Right renal pelvis (tissue), 4 donors: ENCODE data around the gene EN1. TPM values are rescaled to one million over a fixed set of nuclear protein-coding genes. Genes with fewer than 3 reads are reported as not detected.
A peak's percentile ranks its signal among the peaks of the same experiment; 100 is the strongest.

Experiments used
- DNase-seq, 4 donors: peaks; one replicate each; pipeline ENCODE4 v3.0.0-alpha.2; 2013; ENCODE audit warnings: low read depth in 4 of 4, low spot score in 3 of 4, missing footprints in 1 of 4
- polyA plus RNA-seq, 4 donors: library from polyadenylated mRNA; unstranded; fragments of 120-200 nt; gene quantifications; one replicate each; pipeline ENCODE4 v1.2.1, GENCODE V29; 2013; ENCODE audit not compliant: insufficient read length in 4 of 4

The EN1 gene
- not detected for polyA plus RNA-seq

DNA sequence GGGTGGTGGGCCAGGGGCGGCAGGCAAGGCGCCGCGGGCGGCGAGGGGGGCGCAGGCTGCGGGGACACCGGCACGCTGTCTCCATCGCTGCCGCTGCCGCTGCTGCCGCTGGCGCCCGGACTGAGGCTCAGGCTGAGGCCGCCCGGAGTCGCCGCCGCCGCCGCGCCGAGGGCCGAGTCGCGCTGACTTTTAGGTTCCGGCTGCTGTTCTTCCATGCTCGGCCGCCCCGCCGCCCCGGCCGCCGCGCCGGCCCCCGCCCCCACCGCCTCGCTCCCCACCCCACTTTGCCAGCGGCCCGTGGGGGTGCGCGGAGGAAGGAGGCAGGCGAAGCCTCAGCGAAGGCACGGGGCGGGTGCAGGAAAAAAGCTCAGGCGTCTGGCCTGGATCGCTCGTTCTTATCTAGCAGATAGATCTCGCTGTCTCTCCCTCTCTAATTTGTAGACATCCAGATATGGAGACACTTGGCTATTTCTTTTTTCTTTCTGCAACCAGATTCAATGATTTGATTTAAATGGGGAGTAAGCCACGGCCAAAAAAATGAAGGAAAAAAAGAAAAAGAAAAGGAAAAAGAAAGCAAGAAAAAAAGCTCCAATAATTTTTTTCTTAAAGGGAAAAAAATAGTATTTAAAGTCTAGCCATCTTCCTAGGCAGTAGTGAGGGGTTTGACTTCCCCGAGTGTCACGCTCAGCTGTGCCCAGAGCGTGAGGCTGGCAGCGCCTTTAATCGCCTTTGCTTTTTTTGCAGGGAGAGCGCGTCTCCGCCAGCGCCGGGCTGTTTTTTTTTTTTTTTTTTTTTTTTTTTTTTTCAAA is at the start of gene EN1:
Gene EN1, minus strand, starts transcription at position 696 of the 809 bp plus-strand sequence. Its CDS starts 481 bp downstream, at position 215.
- no peak for DNase-seq

DNA sequence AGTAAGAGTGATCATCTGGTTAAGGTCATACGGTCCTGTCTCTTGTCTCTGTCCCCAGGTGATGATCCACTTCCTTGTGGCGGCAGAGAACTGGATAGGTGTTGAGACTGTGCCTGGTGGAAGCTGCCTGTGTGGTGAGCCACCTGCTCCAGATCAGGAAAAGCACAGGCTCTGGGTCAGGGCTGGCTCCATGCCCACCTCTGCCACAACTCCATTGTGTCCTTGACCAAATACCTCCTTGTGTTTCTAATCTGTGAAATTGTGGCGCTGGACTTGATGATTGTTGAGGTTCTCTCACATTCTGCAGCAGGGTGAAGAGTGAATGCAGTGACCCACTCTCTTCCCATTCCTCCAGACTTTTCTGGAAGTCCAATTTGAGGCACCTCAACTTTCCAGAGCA is 45.7 kb upstream of the EN1 start:
- no peak for DNase-seq

DNA sequence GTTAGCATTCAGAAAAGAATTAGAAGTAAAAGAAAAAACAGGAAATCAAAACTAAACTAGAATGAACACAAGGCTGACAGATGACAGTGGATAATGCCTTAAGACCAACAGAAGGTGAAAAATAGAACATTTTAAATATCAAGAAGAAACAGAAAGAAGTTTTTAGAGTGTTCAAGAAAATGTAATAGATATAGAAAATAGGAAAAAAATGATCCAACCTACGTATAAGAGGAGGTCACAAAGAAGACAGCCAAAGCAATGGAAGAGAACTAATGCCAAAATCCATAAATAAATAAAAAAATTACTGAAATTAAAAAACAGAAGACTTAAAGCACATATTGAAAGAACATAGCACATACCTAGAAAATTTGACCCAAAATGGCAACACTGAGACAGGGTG is 42.5 kb upstream of the EN1 start:
- DNase-seq = no peak

DNA sequence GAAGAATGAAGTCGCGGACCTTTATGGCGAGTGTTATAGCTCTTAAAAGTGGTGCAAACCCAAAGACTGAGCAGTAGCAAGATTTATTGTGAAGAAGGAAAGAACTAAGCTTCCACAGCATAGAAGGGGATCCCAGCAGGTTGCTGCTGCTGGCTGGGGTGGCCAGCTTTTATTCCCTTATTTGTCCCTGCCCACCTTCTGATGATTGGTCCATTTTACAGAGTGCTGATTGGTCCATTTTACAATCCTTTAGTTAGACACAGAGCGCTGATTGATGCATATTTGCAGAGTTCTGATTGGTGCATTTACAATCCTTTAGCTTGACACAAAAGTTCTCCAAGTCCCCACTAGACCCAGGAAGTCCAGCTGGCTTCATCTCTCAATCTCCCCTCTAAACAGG is 36.3 kb upstream of the EN1 start:
- DNase-seq = no peak

DNA sequence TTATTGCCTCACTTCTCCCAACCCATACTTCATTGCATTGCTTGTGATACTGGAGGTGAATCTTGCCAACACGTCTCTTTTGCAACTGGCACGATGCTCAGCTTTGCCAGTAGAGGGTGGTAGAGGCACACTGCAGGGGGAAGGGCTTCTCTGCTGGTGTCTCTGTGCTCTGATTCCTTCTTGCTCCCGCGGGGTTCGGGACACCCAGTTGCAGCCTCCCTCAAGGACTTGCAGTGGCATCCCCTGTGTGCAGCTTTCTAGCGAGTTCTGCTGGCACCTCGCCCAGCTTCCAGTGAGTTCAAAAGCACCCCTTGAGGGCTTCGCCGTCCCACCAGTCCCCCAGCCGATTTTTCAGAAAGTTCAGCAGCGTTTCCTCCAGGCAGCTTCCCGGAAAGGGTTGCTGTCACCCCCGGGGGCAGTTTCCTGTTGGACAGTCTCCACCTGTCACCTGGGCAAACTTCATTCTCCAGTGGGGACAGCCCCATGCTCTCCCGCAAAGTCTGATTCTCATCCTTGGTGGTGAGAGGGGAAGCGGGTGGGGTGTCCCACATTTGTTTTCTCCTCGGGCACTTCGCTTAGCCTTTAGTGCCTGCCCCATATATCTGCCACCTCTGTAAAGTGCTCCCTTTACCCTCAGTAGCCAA is 35.4 kb upstream of the EN1 start:
- DNase-seq = peak in 2 of 4 donors; percentile 7 to 22

DNA sequence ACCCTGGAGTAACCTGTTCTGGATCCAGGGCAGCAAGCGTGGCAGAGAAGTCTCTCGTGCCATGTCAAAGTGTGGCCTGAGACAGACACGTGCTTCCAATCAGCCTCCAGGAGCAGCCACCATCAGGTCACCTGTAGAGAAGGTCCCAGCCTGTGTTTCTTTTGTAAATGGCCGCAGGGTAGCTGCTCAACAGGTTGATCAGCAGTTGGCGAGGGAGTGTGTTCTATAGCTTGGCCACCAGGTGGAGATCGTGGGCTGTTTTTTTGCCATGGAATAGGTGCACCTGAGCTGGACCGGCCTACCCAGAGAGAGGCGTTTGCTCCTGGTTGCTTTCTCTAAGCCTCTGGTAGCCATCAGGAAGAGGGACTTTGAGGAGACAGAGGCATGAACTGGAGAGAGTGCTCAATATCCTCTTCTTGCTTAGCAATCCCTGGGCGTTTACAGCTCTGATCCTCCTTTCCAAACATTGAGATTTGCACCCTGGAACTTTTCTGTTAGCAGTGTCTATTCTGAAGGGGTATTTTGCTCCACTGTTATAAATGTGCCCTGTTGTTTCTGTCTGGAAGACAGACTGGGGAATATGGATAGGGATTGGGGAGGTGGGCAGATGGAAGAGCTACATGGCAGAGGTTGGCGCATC is 34.2 kb upstream of the EN1 start:
- peak in 3 of 4 donors; percentile 26 to 41 (median 28) for DNase-seq

DNA sequence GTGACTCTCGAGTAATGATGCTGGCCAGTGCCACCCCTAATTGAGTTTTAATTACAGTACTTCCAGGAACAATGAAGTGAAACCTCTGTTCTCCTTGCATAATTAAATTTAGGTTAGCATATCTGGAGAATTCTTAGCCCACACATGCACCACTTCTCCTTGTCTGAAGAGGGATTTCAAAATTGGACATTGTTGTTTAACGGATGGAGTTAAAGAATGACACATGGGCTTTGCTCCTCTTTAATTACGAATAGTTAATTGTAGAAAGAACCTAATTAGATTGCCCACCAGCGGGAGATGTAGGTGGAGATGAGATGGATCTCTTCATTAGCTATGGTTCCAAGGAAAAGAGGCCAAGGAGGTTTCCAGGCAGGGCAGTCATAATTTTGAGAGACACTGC is 33.1 kb upstream of the EN1 start:
- no peak for DNase-seq

DNA sequence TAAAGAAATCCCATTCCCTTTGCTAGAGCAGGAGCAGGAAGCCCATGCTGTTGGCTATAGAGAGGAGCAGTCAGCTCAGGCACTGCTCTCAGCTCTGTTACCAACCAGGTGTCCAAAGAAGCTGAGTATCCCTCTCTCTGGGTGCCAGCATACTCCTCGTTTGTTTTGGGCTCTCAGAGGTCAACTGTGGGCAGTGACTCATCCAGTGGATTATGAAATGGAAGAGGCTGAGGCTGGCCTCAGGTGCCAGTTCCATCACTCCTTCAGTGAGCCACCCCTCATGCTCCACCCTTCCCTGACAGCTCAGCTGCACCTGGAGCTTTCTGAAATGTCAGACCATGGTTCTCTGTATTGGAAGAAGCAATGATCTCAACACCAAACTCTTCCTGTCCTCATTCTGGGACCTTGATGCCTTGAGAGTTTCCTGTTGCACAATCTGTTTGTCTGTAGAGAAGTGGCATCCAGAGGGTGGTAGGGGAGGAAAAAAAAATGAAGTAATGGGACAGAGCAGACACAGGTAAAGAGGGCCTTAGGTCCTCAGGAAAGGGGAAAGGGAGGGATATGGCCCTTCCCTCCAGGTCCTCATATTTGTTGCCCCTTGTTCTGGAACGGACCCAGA is 31.2 kb upstream of the EN1 start:
- no peak for DNase-seq

DNA sequence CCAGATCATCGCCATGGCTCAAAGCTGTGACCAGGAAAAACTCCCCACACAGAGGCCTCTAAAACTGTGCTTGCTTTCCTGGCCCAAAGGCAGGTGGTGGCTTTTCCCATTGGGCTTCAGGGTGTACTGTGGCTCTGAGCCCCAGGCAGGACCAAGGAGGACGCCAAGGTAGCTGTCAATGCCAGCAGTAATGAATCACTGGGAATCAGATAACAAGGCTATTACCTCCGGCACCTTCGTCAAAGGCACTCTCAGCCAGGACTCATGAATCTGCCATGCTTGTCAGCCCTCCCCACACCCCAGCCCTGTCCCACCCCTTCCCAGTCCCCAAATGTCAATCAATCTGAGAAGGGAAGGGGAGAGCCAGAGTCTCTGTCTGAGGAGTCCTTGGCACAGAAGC is 27.9 kb upstream of the EN1 start:
- no peak for DNase-seq

DNA sequence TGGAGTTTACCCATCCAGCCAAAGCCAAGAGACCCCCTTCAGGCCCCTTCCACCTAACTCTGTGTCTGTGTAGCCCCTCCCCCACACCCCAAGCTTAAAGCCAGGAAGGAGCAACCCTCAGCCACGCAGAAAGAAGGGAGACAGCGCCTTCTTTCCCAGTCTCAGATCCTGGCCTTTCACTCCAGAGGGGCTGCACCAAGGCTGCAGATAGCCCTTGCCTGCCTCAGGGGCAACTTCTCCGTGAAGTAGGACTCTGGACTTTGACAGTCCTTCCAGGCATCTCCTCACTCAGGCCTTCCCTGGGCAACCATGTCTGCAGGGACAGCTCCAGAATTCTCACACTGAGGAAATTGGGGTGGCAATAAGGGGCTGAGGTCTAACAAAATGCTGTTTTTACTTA is 26.9 kb upstream of the EN1 start:
- DNase-seq = no peak

DNA sequence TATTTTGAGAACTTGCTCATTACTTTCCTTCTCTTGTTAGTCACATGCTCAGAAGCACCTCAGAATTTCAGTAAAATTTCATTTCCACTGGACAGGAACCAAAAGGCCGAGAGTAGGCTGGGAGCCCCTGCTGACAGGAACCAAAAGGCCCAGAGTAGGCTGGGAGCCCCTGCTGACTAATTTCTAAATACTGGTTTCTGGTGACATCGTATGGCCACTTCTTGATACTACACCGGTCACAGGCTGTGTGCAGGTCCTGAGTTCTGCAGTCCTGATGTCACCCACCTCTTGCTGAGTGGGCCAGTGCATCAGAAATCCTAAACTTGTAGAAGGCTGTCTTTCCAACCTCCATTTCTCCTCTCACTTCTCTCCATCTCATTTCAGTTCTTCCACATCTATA is 17.7 kb upstream of the EN1 start:
- no peak for DNase-seq

DNA sequence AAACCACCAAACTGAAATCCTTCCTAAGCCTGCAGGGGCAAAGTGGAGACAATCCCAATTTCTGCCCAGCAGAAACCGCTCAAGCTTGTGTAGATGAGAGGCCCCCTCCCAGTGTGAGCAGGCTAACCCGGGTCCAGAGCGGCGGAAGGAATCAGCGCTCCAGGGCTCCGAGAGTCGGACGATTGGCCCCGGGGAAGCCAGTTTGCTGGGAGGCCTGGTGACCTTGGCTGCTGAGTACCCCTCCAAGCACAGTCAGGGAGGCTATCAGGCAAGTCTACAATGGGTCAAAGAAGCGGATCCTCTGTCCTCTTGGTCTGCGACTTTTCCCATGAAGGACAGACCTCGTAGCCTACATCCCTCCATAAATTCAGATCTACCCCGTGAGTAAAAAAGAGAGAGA is 16.8 kb upstream of the EN1 start:
- DNase-seq = no peak

DNA sequence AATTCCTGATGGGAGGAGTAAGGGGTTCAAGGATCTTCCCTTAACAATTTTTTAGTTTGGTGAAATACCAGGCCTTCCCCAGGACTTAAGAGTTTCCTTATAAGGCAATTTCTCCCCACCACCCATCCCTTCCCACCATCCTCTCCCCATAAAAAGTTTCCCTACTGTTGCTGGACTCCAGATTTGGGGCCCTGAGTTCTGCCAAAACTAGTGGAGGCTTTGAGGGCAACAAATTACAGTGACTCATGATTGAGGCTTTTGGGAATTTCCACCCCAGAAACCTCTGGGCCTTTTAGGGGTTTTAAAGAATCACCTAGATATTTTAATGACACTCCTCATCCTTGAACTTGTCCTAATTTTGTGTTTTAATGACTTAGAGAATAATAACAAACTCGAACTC is 14.3 kb upstream of the EN1 start:
- DNase-seq = no peak

DNA sequence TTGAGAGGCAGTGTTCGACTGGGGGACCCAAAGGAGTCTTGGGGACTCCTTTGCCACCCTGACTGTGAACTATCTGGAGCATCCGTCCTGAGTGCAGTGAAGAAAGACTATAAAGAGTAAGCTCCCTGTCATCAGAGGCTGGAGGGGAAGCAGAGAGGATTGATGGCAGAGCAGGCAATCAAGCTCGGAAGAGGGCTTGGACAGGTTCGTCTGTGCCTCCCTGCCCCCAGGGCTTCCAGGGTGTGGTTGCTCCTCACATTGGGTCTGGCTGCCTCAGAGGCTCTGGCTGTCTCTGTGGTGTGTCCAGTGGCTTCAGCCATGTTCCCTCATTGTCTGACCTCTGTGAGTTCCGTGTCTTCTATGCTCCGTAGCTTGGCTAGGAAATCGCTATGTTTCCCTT is 13.8 kb upstream of the EN1 start:
- DNase-seq = no peak

DNA sequence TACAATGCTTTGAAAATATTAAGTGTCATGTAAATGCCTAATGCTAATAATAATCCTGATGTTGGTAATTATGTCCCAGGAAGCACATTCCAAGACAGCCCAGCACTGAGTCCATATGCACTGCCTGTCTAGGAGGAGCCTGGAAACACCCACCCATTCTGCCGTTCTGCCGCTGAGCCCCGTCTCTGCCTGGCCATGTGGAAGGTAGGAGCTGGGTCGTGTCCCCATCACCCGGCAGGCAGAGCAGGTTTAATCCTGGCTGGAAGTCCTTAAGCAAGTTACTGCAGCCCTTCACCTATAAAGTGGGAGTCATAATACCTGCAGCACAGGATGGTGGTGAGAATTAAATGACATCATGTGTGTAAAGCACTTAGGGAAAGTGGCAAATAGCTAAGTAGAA is 13.1 kb upstream of the EN1 start:
- no peak for DNase-seq

DNA sequence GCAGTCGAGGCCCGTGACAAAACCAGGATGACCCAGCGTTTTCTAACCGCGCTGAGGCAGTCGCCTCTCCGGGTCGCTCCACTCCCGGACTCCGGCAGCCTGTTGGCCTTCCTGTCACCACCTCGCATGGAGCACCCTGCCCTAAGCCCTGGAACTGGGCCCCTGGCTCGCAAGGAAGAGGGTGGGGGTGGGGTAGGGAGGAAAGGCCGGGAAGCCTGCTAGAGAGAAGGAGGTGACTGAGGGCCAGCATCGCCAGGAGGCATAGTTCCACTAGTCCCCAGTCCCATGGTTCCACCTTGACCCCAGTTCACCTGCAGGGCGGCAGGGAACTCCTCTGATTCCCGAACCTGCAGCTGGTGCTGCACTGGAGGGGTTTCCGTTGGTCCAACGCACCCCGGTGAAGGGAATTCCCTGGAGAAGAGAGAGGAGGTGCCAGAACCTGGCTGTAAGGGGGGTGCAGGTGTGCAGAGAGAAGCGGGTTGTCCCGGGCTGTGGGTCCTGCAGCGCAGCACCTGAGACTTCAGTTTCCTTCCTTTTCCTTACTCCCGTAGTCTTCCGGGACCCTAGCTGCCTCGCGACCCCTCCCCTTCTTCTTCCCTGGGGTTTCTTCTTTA is 11.8 kb upstream of the EN1 start:
- no peak for DNase-seq

DNA sequence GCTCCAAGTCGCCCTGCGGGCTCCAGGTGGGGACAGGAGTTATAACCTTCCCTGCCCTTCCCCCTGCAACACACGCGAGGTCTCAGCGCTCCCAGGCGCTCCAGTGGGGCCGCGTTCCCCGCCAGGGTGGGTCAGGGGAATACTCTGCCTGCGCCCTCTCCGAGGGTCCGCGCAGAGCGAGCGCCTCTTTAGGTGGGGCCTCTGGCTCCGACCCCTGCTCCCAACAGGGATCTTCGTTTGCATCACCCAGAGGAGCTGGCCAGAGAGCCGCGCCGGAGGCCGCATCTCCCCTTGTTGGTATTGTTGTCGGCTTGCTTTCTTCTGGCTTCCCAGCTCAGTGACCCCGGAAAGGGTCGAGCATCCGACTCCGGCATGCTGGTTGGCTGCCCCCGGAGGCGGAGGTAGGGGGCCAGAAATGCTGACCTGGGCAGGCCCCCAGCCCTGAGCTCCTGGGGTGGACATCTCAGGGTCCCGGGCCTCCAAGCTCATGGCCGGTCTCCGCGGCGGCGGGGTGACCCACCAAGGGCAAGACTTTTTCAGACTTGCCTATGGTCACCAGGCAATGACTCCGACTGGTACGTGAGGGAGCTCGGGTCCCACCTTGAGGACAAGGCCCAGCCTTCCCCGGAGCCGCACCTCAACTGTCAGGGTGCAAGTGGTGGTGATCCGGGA is 11.2 kb upstream of the EN1 start:
- no peak for DNase-seq

DNA sequence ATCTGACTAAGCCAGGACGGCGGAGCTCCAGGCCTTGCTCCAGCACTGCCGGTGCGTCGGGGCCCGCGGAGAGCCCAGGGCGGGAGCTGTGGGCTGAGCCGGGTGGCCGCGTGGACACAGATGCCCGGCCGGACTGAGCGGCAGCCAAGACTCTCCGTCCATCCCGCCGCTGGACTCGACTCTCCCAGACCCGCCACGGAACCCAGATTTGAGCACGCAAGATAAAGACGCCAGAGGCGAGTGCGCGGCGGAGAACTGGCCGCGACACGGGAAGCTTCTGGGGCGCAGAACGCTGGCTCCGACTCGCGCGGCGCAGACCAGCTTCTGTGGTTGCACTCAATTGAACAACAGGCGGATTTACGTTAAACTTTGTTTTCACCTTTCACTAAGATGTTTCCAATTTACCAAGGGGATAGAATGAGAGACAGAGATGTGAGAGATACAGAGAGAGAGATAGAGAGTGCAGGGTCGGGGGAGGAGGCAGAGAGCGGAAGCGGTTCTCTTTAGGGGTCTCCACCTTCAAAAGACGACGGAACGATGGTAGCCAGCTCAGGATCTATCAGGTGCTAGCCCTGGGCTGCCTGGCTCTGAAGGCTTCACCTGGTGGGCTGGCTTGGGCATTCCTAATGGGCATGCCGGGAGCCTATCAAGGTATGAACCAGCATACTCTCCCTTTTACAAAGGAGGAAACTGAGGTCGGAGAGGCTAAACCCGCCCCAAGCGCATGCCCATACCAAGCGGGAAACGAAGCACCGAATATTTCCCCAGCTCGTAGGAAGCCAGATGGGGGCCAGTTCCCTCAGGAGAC is 10.4 kb upstream of the EN1 start:
- no peak for DNase-seq

DNA sequence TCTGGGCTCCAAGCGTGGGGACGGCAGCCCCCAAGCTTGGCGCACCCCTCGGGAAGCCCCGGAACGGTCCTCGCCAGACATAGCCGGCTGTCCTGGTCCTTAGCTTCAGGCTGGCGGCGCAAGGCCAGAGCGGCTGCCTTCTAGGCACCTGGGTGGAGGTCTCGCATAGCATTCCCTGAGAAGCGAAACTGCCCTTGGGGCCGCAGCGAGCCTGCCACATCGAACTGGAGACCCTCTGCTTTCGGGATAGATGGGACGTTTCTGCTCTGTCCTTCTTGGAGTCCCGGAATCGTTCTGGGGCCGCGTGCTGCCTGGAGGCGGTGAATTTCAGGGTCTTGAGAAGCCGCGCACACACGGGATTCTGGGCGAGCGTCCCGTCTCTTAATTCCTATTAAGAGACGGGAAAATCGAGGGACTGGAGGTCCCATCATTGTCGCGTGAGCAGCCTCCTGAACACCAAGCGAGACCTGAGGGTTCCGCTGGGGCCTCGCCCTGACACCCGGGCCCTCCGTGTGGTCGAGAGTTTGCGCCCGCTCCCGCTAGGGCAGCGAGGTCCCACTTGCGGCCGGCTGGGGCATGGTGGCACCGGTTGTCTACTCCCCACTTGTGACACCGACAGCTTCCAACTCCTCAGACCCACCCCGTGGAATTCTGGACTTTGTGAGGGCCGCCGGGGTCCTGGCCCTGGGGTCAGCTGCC is 9.7 kb upstream of the EN1 start:
- no peak for DNase-seq
